ENCODE data around the gene CLEC9A. TPM values are rescaled to one million over a fixed set of nuclear protein-coding genes. Genes with fewer than 3 reads are reported as not detected.
A peak's percentile ranks its signal among the peaks of the same experiment; 100 is the strongest.

Gene CLEC9A
- total RNA-seq, 6 experiments from 2014 or later, result not detected

DNA sequence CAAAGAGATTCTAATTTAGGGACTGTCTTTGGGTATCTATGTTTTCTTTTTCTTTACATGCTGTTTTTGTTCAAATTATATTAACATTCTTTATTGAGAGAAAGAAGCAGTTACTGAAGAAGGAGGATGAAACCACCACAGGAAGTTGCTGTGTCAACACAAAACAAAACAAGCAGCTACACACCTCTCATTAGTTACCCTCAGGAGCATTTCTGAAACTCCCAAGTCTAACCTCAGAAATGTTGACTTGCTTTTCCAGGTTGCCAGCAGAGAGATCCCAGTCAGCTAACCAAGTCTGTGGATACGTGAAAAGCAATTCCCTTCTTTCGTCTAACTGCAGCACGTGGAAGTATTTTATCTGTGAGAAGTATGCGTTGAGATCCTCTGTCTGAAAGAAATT lies 34.8 kb downstream of the CLEC9A start:
- no peaks in the 10 kb centered on the region for H3K9me3 Mint-ChIP-seq
- no peak for TF ChIP-seq CTCF (IDR thresholded peaks at IDR 0.05)
- H3K27ac Mint-ChIP-seq, result peak overlapping the region; percentile 19; the same call in 1 of the 2 replicates
- no peak for DNase-seq
- H3K4me3 Mint-ChIP-seq, result no peak overlapping the region
- H3K27me3 Mint-ChIP-seq (ENCODE audit: insufficient read depth), result no peaks in the 10 kb centered on the region
- H3K4me1 Mint-ChIP-seq (ENCODE audit: low read depth), result peaks cover 68% of the 10 kb centered on the region
- 0 out of 2 replicates have a peak, but pooled peaks cover 6% of the 10 kb centered on the region for H3K36me3 Mint-ChIP-seq (ENCODE audit: low read depth)

GRCh38 chr12:10067264-10067663 lies 36.8 kb downstream of the CLEC9A start:
- Mint-ChIP-seq H3K4me3 (peak overlapping the region; percentile 50; the same call in 1 of the 2 replicates), H3K9me3 (no peaks in the 10 kb centered on the region), H3K4me1 (ENCODE audit: low read depth) (peaks cover 66% of the 10 kb centered on the region), H3K27ac (peak overlapping the region; percentile 71), H3K36me3 (ENCODE audit: low read depth) (peaks cover 12% of the 10 kb centered on the region), H3K27me3 (ENCODE audit: insufficient read depth) (no peaks in the 10 kb centered on the region)
- no peak for TF ChIP-seq CTCF (IDR thresholded peaks at IDR 0.05)
- DNase-seq, result no peak

- no peaks in the 10 kb centered on the region for H3K9me3 Mint-ChIP-seq
- peaks cover 12% of the 10 kb centered on the region for H3K36me3 Mint-ChIP-seq (ENCODE audit: low read depth)
- DNase-seq, result no peak
- peaks cover 71% of the 10 kb centered on the region for H3K4me1 Mint-ChIP-seq (ENCODE audit: low read depth)
- peak overlapping the region; percentile 58; the same call in 1 of the 2 replicates for H3K4me3 Mint-ChIP-seq
- peak overlapping the region; percentile 87 for H3K27ac Mint-ChIP-seq
- TF ChIP-seq CTCF (IDR thresholded peaks at IDR 0.05), result no peak
- no peaks in the 10 kb centered on the region for H3K27me3 Mint-ChIP-seq (ENCODE audit: insufficient read depth)
Measured at GRCh38 chr12:10067942-10068341, 37.5 kb downstream of the CLEC9A start.

DNA sequence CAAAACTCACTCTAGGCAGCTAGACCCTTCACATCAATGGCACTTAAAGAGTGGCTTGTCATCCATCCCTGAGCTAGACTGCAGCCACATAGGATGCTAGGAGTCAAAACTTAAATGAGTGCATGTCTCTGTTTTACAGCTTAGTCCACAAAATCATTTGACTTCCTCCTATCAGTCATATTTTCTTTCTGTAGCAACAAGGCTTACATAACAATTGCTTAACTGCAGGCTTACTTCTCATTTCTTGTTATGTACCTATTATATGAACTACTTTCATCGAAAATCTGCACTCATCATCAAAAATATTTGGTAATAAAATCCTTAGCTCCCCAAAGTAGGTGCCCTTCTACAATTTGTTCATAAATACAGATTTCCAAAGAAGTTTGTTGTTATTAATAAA lies 38.2 kb downstream of the CLEC9A start:
- Mint-ChIP-seq H3K4me1 (ENCODE audit: low read depth) (peaks cover 77% of the 10 kb centered on the region), H3K27me3 (ENCODE audit: insufficient read depth) (no peaks in the 10 kb centered on the region), H3K4me3 (peak overlapping the region; percentile 59; the same call in 1 of the 2 replicates), H3K27ac (peak overlapping the region; percentile 87), H3K9me3 (no peaks in the 10 kb centered on the region), H3K36me3 (ENCODE audit: low read depth) (peaks cover 12% of the 10 kb centered on the region)
- no peak for DNase-seq
- no peak for TF ChIP-seq CTCF (IDR thresholded peaks at IDR 0.05)

DNA sequence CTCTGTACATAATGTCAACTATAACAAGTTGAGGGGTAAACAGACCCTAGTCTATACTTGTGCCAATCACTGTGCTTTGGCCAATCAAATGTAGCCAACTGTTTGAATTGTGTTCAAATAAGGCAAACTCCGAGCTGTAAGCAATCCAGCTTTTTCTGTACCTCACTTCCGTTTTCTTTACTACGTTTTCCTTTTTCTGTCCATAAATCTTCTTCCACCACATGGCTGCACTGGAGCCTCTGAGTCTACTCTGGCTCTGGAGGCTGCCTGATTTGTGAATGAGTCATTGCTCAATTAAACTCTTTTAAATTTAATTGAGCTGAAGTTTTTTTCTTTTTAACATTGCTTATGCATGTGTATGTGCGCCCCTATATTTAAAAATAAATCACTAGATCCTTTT lies 38.6 kb downstream of the CLEC9A start:
- TF ChIP-seq CTCF (IDR thresholded peaks at IDR 0.05), result no peak
- Mint-ChIP-seq H3K4me1 (ENCODE audit: low read depth) (peaks cover 77% of the 10 kb centered on the region), H3K9me3 (no peaks in the 10 kb centered on the region), H3K36me3 (ENCODE audit: low read depth) (peaks cover 12% of the 10 kb centered on the region), H3K4me3 (peak overlapping the region; percentile 59), H3K27me3 (ENCODE audit: insufficient read depth) (no peaks in the 10 kb centered on the region), H3K27ac (peak overlapping the region; percentile 87)
- peak; percentile 89 for DNase-seq

- Mint-ChIP-seq H3K36me3 (ENCODE audit: low read depth) (peaks cover 12% of the 10 kb centered on the region), H3K27ac (peak overlapping the region; percentile 87), H3K9me3 (no peaks in the 10 kb centered on the region), H3K27me3 (ENCODE audit: insufficient read depth) (no peaks in the 10 kb centered on the region), H3K4me3 (no peak overlapping the region), H3K4me1 (ENCODE audit: low read depth) (peaks cover 72% of the 10 kb centered on the region)
- no peak for DNase-seq
- no peak for TF ChIP-seq CTCF (IDR thresholded peaks at IDR 0.05)
Measured at GRCh38 chr12:10069976-10070375, 39.5 kb downstream of the CLEC9A start.
